HL-60 (cell line): Measurements from ENCODE around the gene NEDD4L.

ENCODE experiments used
- DNase-seq, 2 experiments: peaks; one replicate each; pipeline ENCODE4 v3.0.0-alpha.2; 2010 to 2020; ENCODE audit warnings: low read depth in 1 of 2, low spot score in 1 of 2
- H3K27ac ChIP-seq: fragments of 250-450 bp; sonication (Bioruptor Pico); replicated peaks from 2 replicates; pipeline ENCODE4 v1.5.1; 2020; ENCODE audit warnings: mild to moderate bottlenecking, moderate library complexity
- H3K27me3 ChIP-seq: fragments of 250-450 bp; sonication (Bioruptor Pico); 2 replicates; pipeline ENCODE4 v1.5.1; 2021; ENCODE audit warnings: mild to moderate bottlenecking, moderate library complexity; ENCODE audit not compliant: insufficient read depth, poor library complexity, severe bottlenecking
- H3K4me3 ChIP-seq: replicated peaks from 2 replicates; pipeline ENCODE4 v1.5.1; 2011; ENCODE audit warnings: mild to moderate bottlenecking, control low read depth, low read length; ENCODE audit not compliant: insufficient read depth
- GABPA ChIP-seq: IDR thresholded peaks from 2 replicates; pipeline ENCODE4 v1.6.1; 2012; ENCODE audit warnings: low read depth
- POLR2AphosphoS5 ChIP-seq: IDR thresholded peaks from 2 replicates; pipeline ENCODE4 v1.6.1; 2012; ENCODE audit warnings: low read depth
- SPI1 ChIP-seq: IDR thresholded peaks from 2 replicates; pipeline ENCODE4 v1.6.1; 2012; ENCODE audit warnings: low read depth, mild to moderate bottlenecking, borderline replicate concordance
- TF ChIP-seq, protein P1 (sequence below): IDR thresholded peaks from 2 replicates; pipeline ENCODE4 v1.6.1; 2012; ENCODE audit warnings: low read depth; ENCODE audit not compliant: insufficient replicate concordance
- TF ChIP-seq, protein P2 (sequence below): IDR thresholded peaks from one replicate; pipeline ENCODE4 v1.5.1; 2011; ENCODE audit warnings: low read length, control low read depth, inconsistent platforms; ENCODE audit not compliant: insufficient read depth

Gene NEDD4L

DNA sequence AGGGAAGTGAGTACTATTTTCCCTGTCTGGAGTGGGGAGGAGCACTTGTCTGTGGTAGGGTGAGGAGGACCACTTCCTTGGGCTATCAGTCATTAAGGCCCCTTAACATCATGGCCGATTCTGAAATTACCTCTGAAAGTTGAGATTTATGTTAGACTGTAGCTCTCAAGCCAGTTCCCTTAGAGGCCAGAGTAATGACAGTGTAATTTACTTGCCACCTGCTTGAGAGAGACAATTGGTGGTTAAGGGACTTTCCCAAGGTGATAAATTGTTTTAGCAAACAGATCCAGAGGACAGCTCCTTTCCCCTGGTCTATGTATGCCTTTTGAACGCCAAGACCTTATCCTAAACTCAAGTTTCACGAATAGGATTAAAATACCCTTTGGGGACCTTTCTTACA, 56.1 kb downstream of the NEDD4L start:
- no peak overlapping the region for H3K27ac ChIP-seq
- DNase-seq: no peak
- TF ChIP-seq, protein P1, sequence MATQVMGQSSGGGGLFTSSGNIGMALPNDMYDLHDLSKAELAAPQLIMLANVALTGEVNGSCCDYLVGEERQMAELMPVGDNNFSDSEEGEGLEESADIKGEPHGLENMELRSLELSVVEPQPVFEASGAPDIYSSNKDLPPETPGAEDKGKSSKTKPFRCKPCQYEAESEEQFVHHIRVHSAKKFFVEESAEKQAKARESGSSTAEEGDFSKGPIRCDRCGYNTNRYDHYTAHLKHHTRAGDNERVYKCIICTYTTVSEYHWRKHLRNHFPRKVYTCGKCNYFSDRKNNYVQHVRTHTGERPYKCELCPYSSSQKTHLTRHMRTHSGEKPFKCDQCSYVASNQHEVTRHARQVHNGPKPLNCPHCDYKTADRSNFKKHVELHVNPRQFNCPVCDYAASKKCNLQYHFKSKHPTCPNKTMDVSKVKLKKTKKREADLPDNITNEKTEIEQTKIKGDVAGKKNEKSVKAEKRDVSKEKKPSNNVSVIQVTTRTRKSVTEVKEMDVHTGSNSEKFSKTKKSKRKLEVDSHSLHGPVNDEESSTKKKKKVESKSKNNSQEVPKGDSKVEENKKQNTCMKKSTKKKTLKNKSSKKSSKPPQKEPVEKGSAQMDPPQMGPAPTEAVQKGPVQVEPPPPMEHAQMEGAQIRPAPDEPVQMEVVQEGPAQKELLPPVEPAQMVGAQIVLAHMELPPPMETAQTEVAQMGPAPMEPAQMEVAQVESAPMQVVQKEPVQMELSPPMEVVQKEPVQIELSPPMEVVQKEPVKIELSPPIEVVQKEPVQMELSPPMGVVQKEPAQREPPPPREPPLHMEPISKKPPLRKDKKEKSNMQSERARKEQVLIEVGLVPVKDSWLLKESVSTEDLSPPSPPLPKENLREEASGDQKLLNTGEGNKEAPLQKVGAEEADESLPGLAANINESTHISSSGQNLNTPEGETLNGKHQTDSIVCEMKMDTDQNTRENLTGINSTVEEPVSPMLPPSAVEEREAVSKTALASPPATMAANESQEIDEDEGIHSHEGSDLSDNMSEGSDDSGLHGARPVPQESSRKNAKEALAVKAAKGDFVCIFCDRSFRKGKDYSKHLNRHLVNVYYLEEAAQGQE: no peak
- TF ChIP-seq GABPA (no peak), SPI1 (no peak), POLR2AphosphoS5 (no peak)
- TF ChIP-seq, protein P2, sequence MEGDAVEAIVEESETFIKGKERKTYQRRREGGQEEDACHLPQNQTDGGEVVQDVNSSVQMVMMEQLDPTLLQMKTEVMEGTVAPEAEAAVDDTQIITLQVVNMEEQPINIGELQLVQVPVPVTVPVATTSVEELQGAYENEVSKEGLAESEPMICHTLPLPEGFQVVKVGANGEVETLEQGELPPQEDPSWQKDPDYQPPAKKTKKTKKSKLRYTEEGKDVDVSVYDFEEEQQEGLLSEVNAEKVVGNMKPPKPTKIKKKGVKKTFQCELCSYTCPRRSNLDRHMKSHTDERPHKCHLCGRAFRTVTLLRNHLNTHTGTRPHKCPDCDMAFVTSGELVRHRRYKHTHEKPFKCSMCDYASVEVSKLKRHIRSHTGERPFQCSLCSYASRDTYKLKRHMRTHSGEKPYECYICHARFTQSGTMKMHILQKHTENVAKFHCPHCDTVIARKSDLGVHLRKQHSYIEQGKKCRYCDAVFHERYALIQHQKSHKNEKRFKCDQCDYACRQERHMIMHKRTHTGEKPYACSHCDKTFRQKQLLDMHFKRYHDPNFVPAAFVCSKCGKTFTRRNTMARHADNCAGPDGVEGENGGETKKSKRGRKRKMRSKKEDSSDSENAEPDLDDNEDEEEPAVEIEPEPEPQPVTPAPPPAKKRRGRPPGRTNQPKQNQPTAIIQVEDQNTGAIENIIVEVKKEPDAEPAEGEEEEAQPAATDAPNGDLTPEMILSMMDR: no peak
- peaks cover 5% of the 10 kb centered on the region for H3K27me3 ChIP-seq
- H3K4me3 ChIP-seq: no peak overlapping the region

DNA sequence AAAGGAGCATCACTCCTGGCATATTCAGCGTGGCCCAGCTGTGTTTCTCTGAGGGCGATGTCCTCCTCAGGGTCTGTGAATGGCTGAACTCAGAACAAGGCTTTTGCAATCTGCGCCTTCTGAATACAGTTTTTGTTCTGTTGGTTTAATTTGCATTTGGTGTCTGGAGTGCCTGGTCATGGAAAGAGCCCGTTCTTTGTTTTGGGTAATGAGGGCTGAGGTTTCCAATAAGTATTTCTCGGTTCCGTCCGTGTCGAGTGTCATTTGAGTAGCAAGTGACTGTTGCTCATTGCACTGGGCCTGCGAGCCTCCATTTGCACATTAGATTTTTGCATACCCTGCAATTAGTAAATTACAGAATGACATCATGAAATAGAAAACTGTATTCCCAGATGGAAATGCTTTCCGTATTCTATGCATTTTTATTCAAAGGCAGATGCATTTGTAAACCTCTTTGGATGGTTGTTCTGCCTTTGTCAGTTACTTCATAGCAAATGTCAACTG, 57.3 kb downstream of the NEDD4L start:
- no peak overlapping the region for H3K4me3 ChIP-seq
- TF ChIP-seq GABPA (no peak), SPI1 (no peak), POLR2AphosphoS5 (no peak)
- TF ChIP-seq, protein P2: no peak
- TF ChIP-seq, protein P1: no peak
- H3K27me3 ChIP-seq: peaks cover 8% of the 10 kb centered on the region
- DNase-seq: no peak
- no peak overlapping the region for H3K27ac ChIP-seq

DNA sequence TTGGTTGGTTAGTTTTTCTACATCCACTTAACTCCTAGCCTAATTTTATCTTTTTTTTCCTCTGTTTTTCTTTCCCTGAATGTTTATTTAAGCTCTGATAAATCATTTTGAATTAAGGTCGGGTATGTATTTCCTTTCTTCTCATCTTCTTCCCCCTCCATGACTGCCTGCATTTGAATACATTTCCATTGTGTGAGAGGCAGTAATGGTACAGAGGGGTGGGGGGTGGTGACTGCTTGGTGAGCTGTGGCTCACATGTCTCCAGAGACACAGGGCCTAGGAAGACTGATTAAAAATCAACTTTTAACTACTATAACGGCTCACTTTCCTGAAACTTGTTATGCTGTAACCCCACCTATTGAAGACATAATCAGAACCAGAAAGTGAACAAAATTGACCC, 58.0 kb downstream of the NEDD4L start:
- TF ChIP-seq SPI1: no peak
- no peak for TF ChIP-seq POLR2AphosphoS5
- TF ChIP-seq GABPA: no peak
- TF ChIP-seq, protein P1: no peak
- TF ChIP-seq, protein P2: no peak
- Histone ChIP-seq H3K27ac (no peak overlapping the region), H3K4me3 (no peak overlapping the region), H3K27me3 (peaks cover 8% of the 10 kb centered on the region)
- no peak for DNase-seq
